ENCODE measurements around the gene ARPP21. TPM values are rescaled to one million over a fixed set of nuclear protein-coding genes. Genes with fewer than 3 reads are reported as not detected.

The ARPP21 gene
- total RNA-seq, 2 experiments from 2014 or later, result not detected

DNA sequence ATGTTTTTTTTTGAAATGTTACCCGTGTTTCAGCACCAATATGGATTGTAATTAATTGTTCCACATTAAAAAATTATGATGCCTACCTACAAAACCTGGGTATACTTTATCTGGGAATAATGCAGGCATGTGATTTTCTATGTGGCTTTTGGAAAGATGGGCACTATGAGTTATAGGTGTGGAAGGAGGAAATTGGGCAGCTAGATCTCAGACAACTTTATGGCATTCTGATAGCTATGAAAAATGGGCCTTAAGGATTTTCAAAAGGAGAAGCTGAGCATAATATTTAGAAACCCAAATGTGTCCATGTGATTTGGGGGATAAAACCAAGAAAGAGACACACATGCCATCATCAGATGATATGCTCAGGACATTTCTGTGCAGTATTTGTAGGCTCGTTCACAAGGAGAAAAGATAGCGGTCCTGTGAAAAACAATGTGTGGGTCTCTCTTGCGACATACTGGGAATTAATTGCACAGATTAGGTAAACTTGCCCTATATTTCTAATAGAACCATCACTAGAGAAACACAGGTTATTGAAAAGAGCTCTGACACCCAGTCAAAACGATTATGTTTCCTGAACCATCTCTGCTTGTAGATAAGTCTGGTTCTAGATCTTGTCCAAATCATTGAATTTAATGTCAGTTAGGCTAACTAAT is 35.3 kb downstream of the ARPP21 start:
- Mint-ChIP-seq H3K4me3 (no peak overlapping the region), H3K27me3 (no peaks in the 10 kb centered on the region), H3K27ac (no peak overlapping the region), H3K36me3 (no peaks in the 10 kb centered on the region), H3K9me3 (ENCODE audit: low read depth) (peaks cover 3% of the 10 kb centered on the region), H3K4me1 (no peaks in the 10 kb centered on the region)
- ATAC-seq (no peak), DNase-seq (no peak)
- CTCF ChIA-PET, result no interaction called here

GRCh38 chr3:35675206-35675605 is 35.9 kb downstream of the ARPP21 start:
- H3K9me3 Mint-ChIP-seq (ENCODE audit: low read depth), result peaks cover 3% of the 10 kb centered on the region
- no peak overlapping the region for H3K27ac Mint-ChIP-seq
- no peaks in the 10 kb centered on the region for H3K27me3 Mint-ChIP-seq
- CTCF ChIA-PET, result no interaction called here
- H3K36me3 Mint-ChIP-seq, result no peaks in the 10 kb centered on the region
- H3K4me3 Mint-ChIP-seq, result no peak overlapping the region
- DNase-seq (no peak), ATAC-seq (no peak)
- no peaks in the 10 kb centered on the region for H3K4me1 Mint-ChIP-seq

DNA sequence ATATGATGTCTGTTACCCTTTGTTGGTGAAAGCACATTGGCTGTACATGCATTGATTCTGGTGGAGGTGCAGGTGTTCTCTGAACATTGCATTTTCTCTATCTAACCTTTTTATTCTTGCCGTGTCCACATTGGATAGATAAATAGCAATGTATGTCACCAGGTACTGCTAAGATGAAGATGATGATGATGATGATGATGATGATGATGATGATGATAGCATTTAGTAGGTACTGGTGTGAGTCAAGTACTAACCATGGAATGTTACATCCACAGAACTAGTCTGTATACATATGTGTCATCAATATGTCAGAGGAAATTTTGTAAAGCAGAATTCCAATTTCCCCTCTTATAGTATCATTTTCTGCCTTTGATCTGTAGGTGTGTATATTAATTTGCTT is 36.3 kb downstream of the ARPP21 start:
- Mint-ChIP-seq H3K27me3 (no peaks in the 10 kb centered on the region), H3K9me3 (ENCODE audit: low read depth) (peaks cover 3% of the 10 kb centered on the region), H3K27ac (no peak overlapping the region), H3K4me3 (no peak overlapping the region), H3K36me3 (no peaks in the 10 kb centered on the region), H3K4me1 (no peaks in the 10 kb centered on the region)
- no peak for DNase-seq
- CTCF ChIA-PET, result no interaction called here
- ATAC-seq, result no peak

DNA sequence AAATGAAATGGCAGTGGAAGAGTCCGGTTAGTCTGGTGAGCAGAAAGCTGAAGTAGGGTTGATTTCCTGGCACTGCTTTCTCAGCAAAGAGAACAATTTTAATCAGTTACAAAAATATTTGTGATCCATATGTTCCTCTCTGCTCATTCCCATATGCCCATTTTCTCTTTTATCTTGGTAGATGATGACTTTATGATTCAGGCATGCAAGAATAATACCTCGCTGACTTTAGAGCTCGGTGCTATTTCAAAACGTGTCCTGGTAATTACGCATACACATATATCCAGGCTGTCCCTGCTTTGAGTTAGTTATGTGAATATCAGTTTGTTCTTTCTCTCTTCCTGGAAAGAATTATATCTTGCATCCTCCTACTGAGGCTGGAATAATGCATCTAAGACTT is 38.5 kb downstream of the ARPP21 start:
- no peak for DNase-seq
- ATAC-seq, result no peak
- no peaks in the 10 kb centered on the region for H3K36me3 Mint-ChIP-seq
- H3K4me1 Mint-ChIP-seq, result no peaks in the 10 kb centered on the region
- peaks cover 3% of the 10 kb centered on the region for H3K9me3 Mint-ChIP-seq (ENCODE audit: low read depth)
- CTCF ChIA-PET, result no interaction called here
- no peaks in the 10 kb centered on the region for H3K27me3 Mint-ChIP-seq
- H3K27ac Mint-ChIP-seq, result no peak overlapping the region
- H3K4me3 Mint-ChIP-seq, result no peak overlapping the region

- ATAC-seq (no peak), DNase-seq (no peak)
- Mint-ChIP-seq H3K36me3 (no peaks in the 10 kb centered on the region), H3K9me3 (ENCODE audit: low read depth) (peaks cover 3% of the 10 kb centered on the region), H3K4me1 (no peaks in the 10 kb centered on the region), H3K27me3 (no peaks in the 10 kb centered on the region), H3K27ac (no peak overlapping the region), H3K4me3 (no peak overlapping the region)
- CTCF ChIA-PET, result no interaction called here
Measured at GRCh38 chr3:35678643-35679161, 39.4 kb downstream of the ARPP21 start.

- Mint-ChIP-seq H3K4me1 (no peaks in the 10 kb centered on the region), H3K9me3 (ENCODE audit: low read depth) (peaks cover 3% of the 10 kb centered on the region), H3K36me3 (no peaks in the 10 kb centered on the region), H3K27ac (no peak overlapping the region), H3K4me3 (no peak overlapping the region), H3K27me3 (no peaks in the 10 kb centered on the region)
- CTCF ChIA-PET, result no interaction called here
- DNase-seq (no peak), ATAC-seq (no peak)
Measured at GRCh38 chr3:35679409-35680080, 40.2 kb downstream of the ARPP21 start.

DNA sequence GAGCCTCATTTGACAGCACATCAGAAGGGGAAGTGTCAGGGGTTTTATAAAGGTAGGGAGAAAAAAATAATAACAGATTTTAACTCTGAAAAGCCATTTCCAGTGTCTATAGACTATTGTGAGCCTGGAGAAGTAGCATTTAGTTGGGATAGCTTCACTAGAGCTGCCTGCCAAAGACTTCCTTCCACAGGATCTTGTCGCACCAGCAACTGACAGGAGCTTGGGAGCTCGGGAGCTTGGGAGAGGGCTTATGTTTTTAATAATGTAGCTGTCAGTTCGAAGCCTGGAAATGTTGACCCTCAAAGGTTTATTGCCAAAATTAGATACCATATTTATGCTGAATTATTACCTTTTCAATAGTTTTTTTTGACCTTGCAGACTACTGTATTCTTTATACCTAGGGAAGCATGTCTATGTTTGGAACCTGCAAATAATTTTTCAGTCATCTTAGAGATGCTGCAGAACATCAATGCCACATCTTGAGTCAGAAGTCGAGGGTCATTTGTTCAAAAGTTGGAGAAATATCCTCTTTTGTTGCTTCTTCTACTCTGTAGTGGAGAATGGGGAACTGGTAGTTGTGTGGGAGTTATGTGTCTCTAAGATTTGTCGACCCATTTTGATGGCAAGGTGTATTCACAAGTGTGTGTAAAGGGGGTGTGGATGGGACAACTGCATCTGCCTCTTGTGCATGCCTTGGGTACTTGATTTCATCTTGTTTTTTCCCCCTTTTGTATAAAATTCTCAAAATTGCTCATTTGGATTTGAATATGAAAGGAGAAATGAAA is 41.7 kb downstream of the ARPP21 start:
- H3K27ac Mint-ChIP-seq, result no peak overlapping the region
- no peaks in the 10 kb centered on the region for H3K27me3 Mint-ChIP-seq
- H3K9me3 Mint-ChIP-seq (ENCODE audit: low read depth), result peaks cover 3% of the 10 kb centered on the region
- no peaks in the 10 kb centered on the region for H3K4me1 Mint-ChIP-seq
- DNase-seq (no peak), ATAC-seq (no peak)
- H3K36me3 Mint-ChIP-seq, result no peaks in the 10 kb centered on the region
- no peak overlapping the region for H3K4me3 Mint-ChIP-seq
- CTCF ChIA-PET, result no interaction called here

DNA sequence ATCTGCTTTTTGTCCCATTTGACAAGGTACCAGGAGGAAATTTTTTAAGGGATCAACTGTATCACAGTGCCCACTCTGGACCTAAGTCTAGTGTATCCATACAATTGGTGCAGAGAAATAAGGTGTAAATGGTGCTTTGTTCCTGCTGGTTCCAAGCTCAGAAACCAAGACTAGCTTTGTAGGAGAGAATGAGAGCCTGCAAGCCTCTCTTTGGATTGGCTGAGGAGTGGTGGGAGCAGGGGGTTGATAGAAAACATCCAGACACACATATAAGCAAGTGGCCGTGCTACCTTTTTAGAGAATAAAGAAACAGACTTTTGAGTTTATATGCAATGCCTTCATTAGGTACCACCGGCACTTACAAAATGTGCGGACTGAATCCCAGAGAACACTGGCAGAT is 45.8 kb downstream of the ARPP21 start:
- ATAC-seq (no peak), DNase-seq (no peak)
- Mint-ChIP-seq H3K4me1 (no peaks in the 10 kb centered on the region), H3K36me3 (no peaks in the 10 kb centered on the region), H3K27ac (no peak overlapping the region), H3K9me3 (ENCODE audit: low read depth) (no peaks in the 10 kb centered on the region), H3K27me3 (no peaks in the 10 kb centered on the region), H3K4me3 (no peak overlapping the region)
- CTCF ChIA-PET, result no interaction called here

- CTCF ChIA-PET, result no interaction called here
- no peak for DNase-seq
- H3K4me3 Mint-ChIP-seq, result no peak overlapping the region
- H3K27ac Mint-ChIP-seq, result no peak overlapping the region
- H3K27me3 Mint-ChIP-seq, result no peaks in the 10 kb centered on the region
- no peaks in the 10 kb centered on the region for H3K36me3 Mint-ChIP-seq
- H3K4me1 Mint-ChIP-seq, result no peaks in the 10 kb centered on the region
- ATAC-seq, result no peak
- no peaks in the 10 kb centered on the region for H3K9me3 Mint-ChIP-seq (ENCODE audit: low read depth)
Measured at GRCh38 chr3:35688826-35689225, 49.5 kb downstream of the ARPP21 start.

DNA sequence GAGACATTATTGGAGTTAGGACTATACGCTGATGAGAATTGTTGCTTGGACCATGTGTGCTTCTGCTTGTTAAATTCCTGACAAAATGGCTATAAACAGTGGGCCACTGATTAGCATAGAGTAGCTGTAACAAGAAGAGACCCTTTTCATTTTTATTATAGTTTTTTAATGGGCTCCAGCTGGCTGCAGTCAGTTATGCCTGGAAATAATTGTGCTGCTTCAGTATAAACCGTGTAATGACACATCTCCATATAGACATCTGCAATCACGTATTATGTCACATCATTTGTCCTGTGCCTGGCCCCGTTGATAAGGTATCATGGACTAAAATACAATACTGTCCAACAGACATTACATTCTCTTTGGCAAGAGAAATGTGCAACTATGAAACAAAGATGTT is 50.9 kb downstream of the ARPP21 start:
- no peak for DNase-seq
- H3K27me3 Mint-ChIP-seq, result no peaks in the 10 kb centered on the region
- no peaks in the 10 kb centered on the region for H3K36me3 Mint-ChIP-seq
- CTCF ChIA-PET, result no interaction called here
- no peaks in the 10 kb centered on the region for H3K9me3 Mint-ChIP-seq (ENCODE audit: low read depth)
- H3K4me1 Mint-ChIP-seq, result no peaks in the 10 kb centered on the region
- ATAC-seq, result no peak
- H3K27ac Mint-ChIP-seq, result no peak overlapping the region
- H3K4me3 Mint-ChIP-seq, result no peak overlapping the region

DNA sequence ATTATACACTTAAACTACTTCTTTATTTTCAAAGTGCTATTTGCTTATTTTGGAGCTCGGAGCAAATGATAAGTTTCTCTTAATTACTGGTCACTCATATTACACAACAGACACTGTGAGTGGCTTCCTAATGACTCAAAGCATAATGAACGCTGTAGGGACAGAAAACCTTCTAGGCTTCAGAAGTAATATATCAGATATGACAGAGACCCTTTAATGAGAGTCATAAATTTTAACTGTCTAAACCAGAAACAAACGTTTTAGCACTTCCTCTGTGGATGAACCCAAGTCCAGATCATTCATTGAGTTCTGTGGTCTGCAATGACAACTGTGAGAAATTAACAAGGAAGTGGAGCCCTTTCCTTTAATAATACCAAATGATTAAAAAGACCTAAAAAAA is 66.6 kb downstream of the ARPP21 start:
- no peak overlapping the region for H3K4me3 Mint-ChIP-seq
- no peaks in the 10 kb centered on the region for H3K9me3 Mint-ChIP-seq (ENCODE audit: low read depth)
- CTCF ChIA-PET, result no interaction called here
- DNase-seq (no peak), ATAC-seq (no peak)
- no peaks in the 10 kb centered on the region for H3K4me1 Mint-ChIP-seq
- no peak overlapping the region for H3K27ac Mint-ChIP-seq
- no peaks in the 10 kb centered on the region for H3K36me3 Mint-ChIP-seq
- no peaks in the 10 kb centered on the region for H3K27me3 Mint-ChIP-seq

GRCh38 chr3:35707904-35708303 is 68.6 kb downstream of the ARPP21 start:
- ATAC-seq (no peak), DNase-seq (no peak)
- no peak overlapping the region for H3K27ac Mint-ChIP-seq
- H3K27me3 Mint-ChIP-seq, result no peaks in the 10 kb centered on the region
- no peaks in the 10 kb centered on the region for H3K4me1 Mint-ChIP-seq
- no peaks in the 10 kb centered on the region for H3K9me3 Mint-ChIP-seq (ENCODE audit: low read depth)
- H3K36me3 Mint-ChIP-seq, result no peaks in the 10 kb centered on the region
- CTCF ChIA-PET, result no interaction called here
- no peak overlapping the region for H3K4me3 Mint-ChIP-seq

- H3K27ac Mint-ChIP-seq, result no peak overlapping the region
- H3K9me3 Mint-ChIP-seq (ENCODE audit: low read depth), result no peaks in the 10 kb centered on the region
- H3K4me3 Mint-ChIP-seq, result no peak overlapping the region
- no peaks in the 10 kb centered on the region for H3K4me1 Mint-ChIP-seq
- ATAC-seq, result no peak
- DNase-seq, result no peak
- CTCF ChIA-PET, result no interaction called here
- no peaks in the 10 kb centered on the region for H3K36me3 Mint-ChIP-seq
- no peaks in the 10 kb centered on the region for H3K27me3 Mint-ChIP-seq
Measured at GRCh38 chr3:35708394-35709271, 69.3 kb downstream of the ARPP21 start.

All from activated CD8-positive, alpha-beta memory T cell treated with anti-CD3 and anti-CD28 coated beads, Interleukin-2, amount 10 ng/mL, durations not matched to agents 7 days and 5 days (primary cell).